Nephron progenitor cell (in vitro differentiated cells): Measurements from ENCODE around the gene SPART.

Experiments
- DNase-seq: peaks from one replicate; pipeline ENCODE4 v3.0.0; 2021
- H3K27ac Mint-ChIP-seq: 2 replicates; pipeline ENCODE4 v1.8.0; 2021; ENCODE audit warnings: mild to moderate bottlenecking, moderate library complexity, mixed read lengths
- H3K27me3 Mint-ChIP-seq: 2 replicates; pipeline ENCODE4 v1.8.0; 2021; ENCODE audit warnings: mild to moderate bottlenecking, low read depth, mixed read lengths; ENCODE audit not compliant: poor library complexity
- H3K36me3 Mint-ChIP-seq: 2 replicates; pipeline ENCODE4 v1.8.0; 2021; ENCODE audit warnings: low read depth, mixed read lengths
- H3K4me1 Mint-ChIP-seq: 2 replicates; pipeline ENCODE4 v1.8.0; 2021; ENCODE audit warnings: mixed read lengths
- H3K4me3 Mint-ChIP-seq: 2 replicates; pipeline ENCODE4 v1.8.0; 2021; ENCODE audit warnings: mild to moderate bottlenecking, moderate library complexity, mixed read lengths
- H3K9me3 Mint-ChIP-seq: 2 replicates; pipeline ENCODE4 v1.8.0; 2021; ENCODE audit warnings: mild to moderate bottlenecking, moderate library complexity, mixed read lengths
- CTCF ChIP-seq: fragments of 200-600 bp; sonication (generic); IDR thresholded peaks from 2 replicates; pipeline ENCODE4 v1.5.0; 2021; ENCODE audit warnings: antibody characterized with exemption

Gene SPART

DNA sequence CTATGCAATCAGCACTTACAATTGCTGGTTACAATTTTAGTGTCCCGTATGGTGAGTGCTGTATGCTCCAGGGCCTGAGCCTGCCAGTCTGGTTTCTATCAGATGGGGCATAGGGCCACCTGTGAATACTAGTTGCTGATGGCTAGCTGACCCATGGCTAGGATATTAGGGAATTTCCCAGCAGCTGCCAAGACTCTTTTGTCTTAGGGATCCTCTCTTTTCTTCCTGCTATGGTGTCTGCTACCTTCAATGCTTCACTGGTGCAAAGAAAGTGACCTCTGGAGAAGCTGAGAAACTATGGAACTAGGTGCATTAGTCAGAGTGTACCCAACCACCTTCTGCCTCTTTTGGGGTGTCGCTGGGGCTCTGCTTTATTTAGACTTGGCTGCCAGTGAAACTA lies 60.2 kb downstream of the SPART start:
- Mint-ChIP-seq H3K9me3 (peaks cover 37% of the 10 kb centered on the region), H3K27me3 (peaks cover 4% of the 10 kb centered on the region), H3K4me1 (no peaks in the 10 kb centered on the region), H3K4me3 (no peak overlapping the region), H3K36me3 (peaks cover 19% of the 10 kb centered on the region), H3K27ac (no peak overlapping the region)
- TF ChIP-seq CTCF = no peak
- DNase-seq = no peak

DNA sequence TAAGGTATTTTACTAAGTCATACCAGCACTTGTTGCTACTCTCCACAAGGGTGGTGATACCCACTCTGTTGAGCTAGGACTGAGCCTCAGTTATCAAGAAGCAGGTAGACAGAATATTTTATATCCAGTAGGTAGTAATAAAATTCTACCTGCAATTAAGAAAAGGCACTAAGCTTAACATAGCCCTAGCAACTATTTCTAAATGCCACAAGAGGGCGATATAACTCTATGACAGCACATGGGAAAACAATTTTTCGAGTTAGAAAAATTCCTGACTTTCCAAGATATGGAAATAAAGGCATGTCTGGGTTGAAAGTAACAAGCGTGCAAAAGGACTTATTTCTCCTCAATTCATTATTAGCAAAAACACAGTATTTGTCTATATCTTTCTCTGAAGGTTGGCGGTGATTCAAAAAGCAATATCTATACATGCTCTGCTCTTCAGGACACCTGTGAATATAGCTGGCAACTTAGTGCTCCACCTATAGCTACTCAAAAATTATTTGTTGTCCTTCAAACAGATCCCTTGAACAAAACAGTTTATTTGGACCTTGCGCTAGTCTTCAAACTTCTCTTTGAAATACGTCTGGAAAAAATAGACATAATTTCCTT lies 63.3 kb downstream of the SPART start:
- Mint-ChIP-seq H3K4me3 (no peak overlapping the region), H3K27ac (no peak overlapping the region), H3K9me3 (peaks cover 10% of the 10 kb centered on the region), H3K27me3 (peaks cover 8% of the 10 kb centered on the region), H3K4me1 (no peaks in the 10 kb centered on the region), H3K36me3 (peaks cover 5% of the 10 kb centered on the region)
- peak; percentile 80 for TF ChIP-seq CTCF
- no peak for DNase-seq

GRCh38 chr13:36275190-36276002 lies 70.8 kb downstream of the SPART start:
- Mint-ChIP-seq H3K27me3 (peaks cover 7% of the 10 kb centered on the region), H3K4me1 (no peaks in the 10 kb centered on the region), H3K27ac (no peak overlapping the region), H3K36me3 (peaks cover 9% of the 10 kb centered on the region), H3K4me3 (no peak overlapping the region), H3K9me3 (peaks cover 10% of the 10 kb centered on the region)
- DNase-seq = peak; percentile 8
- TF ChIP-seq CTCF = peak; percentile 50

DNA sequence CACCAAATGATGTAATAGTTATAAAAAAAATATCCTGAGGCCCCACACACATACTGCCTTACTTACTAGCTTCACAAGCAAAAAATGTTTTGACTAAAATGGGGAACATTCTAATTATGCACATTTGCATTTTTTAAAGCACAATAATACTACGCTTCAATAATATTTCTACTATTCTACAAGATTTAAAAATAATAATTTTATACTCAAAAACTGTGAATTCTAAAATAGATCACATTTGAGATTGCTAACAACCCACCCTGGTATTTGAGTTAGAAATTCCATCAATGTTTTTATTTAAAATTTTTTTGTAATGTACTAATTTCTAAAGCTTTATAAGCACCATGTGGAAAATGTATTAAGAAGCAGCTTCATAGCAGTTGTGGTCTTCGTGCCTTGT lies 72.8 kb downstream of the SPART start:
- Mint-ChIP-seq H3K36me3 (peaks cover 19% of the 10 kb centered on the region), H3K4me1 (no peaks in the 10 kb centered on the region), H3K4me3 (no peak overlapping the region), H3K27me3 (peaks cover 9% of the 10 kb centered on the region), H3K27ac (no peak overlapping the region), H3K9me3 (peaks cover 16% of the 10 kb centered on the region)
- no peak for DNase-seq
- no peak for TF ChIP-seq CTCF

DNA sequence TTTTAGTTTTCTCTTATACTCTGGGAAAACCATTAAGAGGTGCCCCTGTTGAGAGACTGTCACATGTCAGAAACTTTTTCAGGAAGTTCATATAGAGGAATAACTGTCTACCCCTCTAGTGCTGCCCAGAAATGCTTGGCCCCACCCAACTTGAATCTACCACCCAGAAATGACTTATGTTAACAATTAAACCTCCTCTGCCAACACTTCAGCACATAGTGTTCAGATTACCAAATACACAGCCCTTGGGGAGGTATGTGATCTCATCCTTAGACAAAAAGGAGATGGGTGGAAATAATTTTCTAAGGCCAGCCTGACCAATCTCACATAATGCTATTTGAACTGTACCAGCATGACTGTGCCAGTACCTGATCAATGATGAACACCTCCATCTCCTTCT lies 84.2 kb downstream of the SPART start:
- Mint-ChIP-seq H3K9me3 (no peaks in the 10 kb centered on the region), H3K4me3 (no peak overlapping the region), H3K27me3 (peaks cover 8% of the 10 kb centered on the region), H3K27ac (no peak overlapping the region), H3K4me1 (no peaks in the 10 kb centered on the region), H3K36me3 (no peaks in the 10 kb centered on the region)
- TF ChIP-seq CTCF = no peak
- DNase-seq = no peak

DNA sequence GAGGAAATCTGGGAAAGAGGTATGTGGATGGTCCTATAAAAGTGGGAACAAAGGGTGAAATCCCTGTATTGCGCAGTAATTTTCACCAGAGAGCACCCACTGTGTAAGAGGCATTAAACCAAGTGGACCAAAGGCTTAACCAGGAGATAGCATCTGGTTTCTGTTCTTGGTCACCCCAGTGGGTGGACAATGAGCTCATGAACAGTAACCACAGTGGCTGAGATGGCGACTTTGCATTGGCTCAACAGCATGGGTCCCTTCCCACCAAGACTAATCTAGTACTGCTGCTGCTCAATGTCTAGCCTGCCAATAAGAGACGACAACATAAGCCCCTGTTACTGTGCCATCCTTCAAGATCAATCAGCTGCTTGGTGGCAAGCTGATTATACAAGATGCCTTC lies 85.2 kb downstream of the SPART start:
- no peaks in the 10 kb centered on the region for H3K36me3 Mint-ChIP-seq
- peaks cover 5% of the 10 kb centered on the region for H3K27me3 Mint-ChIP-seq
- H3K27ac Mint-ChIP-seq = no peak overlapping the region
- no peak for TF ChIP-seq CTCF
- H3K4me3 Mint-ChIP-seq = no peak overlapping the region
- no peaks in the 10 kb centered on the region for H3K4me1 Mint-ChIP-seq
- DNase-seq = no peak
- no peaks in the 10 kb centered on the region for H3K9me3 Mint-ChIP-seq
